NT2/D1 (cell line): ENCODE results near the gene FADS2.

ENCODE experiments used
- SUZ12 ChIP-seq: IDR thresholded peaks from 2 replicates; pipeline ENCODE4 v1.6.1; 2011; ENCODE audit not compliant: insufficient read length, insufficient read depth; ENCODE audit errors: extremely low read depth
- YY1 ChIP-seq: IDR thresholded peaks from 2 replicates; pipeline ENCODE4 v1.6.1; 2011; ENCODE audit not compliant: insufficient read length, insufficient read depth
- ZNF274 ChIP-seq: IDR thresholded peaks from 2 replicates; pipeline ENCODE4 v1.6.1; 2011; ENCODE audit warnings: mild to moderate bottlenecking, low read depth, low read length

DNA sequence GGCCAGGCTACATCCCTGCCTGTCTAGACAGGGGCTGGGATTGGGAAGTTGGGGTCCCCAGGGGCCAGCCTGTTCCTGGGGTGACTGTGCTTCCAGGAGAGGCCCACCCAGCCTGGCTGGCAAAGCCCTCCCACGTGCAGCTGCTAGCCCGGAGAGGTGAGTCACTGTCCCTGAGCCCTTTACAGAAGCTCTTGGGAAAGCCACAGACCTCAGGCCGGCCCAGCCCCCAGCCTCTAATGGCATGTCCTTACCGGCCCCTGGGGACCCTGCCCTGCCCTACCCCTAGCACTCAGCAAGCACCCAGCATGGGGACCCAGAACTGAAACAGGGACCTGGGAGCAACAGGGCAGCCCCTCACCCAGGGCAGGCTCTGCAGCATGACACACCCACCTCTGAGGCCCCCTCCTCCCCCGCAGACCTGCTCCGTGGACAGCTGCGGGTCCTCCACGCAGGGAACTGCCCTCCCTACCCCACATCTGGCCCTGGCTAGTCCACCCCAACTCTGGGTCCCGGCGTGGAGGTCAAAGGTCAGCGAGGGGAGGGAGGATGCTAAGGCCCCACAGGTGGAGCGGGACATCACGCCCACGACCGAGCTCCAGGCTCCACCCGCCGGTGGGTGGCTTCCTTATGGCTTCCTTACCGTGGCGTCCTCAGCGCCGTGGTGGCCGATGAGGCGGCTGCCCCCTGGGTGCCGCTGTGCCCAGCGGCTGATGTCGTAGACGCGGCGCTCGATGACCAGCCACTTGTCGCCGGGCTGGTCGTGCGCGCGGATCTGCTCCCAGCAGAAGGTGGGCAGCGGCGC lies 62.6 kb downstream of the FADS2 start:
- TF ChIP-seq YY1 (no peak), ZNF274 (no peak), SUZ12 (no peak)
